Ovary (tissue), 9 donors: ENCODE results near the gene TAB2. TPM values are rescaled to one million over a fixed set of nuclear protein-coding genes. Genes with fewer than 3 reads are reported as not detected.

Experiments used
- DNase-seq, 5 donors: peaks; one replicate each; pipeline ENCODE4 v3.0.0-alpha.2; 2019 to 2020
- H3K27ac ChIP-seq, 2 donors: fragments of 200-600 bp; one replicate each; pipeline versions ENCODE4 v1.5.1 to v1.8.0; 2019 to 2022
- H3K27me3 ChIP-seq: fragments of 200-600 bp; one replicate; pipeline ENCODE4 v1.8.0; 2022
- H3K36me3 ChIP-seq: fragments of 200-600 bp; sonication (generic); one replicate; pipeline ENCODE4 v1.5.1; 2019
- H3K4me1 ChIP-seq: one replicate; pipeline ENCODE4 v1.8.1; 2013; ENCODE audit warnings: mild to moderate bottlenecking, moderate library complexity; ENCODE audit not compliant: insufficient read depth
- H3K4me3 ChIP-seq: fragments of 200-600 bp; sonication (generic); one replicate; pipeline ENCODE4 v1.5.1; 2017
- H3K9me3 ChIP-seq, 2 donors: fragments of 200-600 bp in 1 of 2; sonication (generic) in 1 of 2; one replicate each; pipeline versions ENCODE4 v1.5.1 to v1.8.1; 2013 to 2019; ENCODE audit warnings: mild to moderate bottlenecking in 1 of 2, moderate library complexity in 1 of 2
- CTCF ChIP-seq, 3 donors: fragments of 450-650 bp in 2 of 3; fragments of 200-600 bp in 1 of 3; IDR thresholded peaks; one replicate each; pipeline versions ENCODE4 v1.5.1 to v1.8.0; 2016 to 2022; ENCODE audit warnings: antibody characterized with exemption in 3 of 3, mild to moderate bottlenecking in 1 of 3
- EP300 ChIP-seq: sonication (generic); formaldehyde crosslinking; IDR thresholded peaks from one replicate; pipeline ENCODE4 v1.6.1; 2017; ENCODE audit warnings: antibody characterized with exemption
- POLR2A ChIP-seq: fragments of 450-650 bp; IDR thresholded peaks from one replicate; pipeline ENCODE4 v1.6.1; 2017; ENCODE audit warnings: antibody characterized with exemption, mild to moderate bottlenecking, moderate library complexity
- WGBS, 3 donors: extraction: QIAGEN DNeasy Blood & Tissue Kit in 1 of 3; methylation state at CpG; one replicate each; pipeline versions ENCODE4 v1.1.5 to v1.1.7; 2013 to 2017; 5-methylcytosine and 5-hydroxymethylcytosine counted together
- intact Hi-C, 4 donors: fragments of 100-400 bp; cut with DNase I; formaldehyde crosslinking; loops; one replicate each; pipeline versions ENCODE4 v1.11.0 to v1.15.1; 2022 to 2023
- polyA plus RNA-seq, 2 donors: library from polyadenylated mRNA; stranded (reverse); fragments of 200-250 nt in 1 of 2; fragments of 350-450 nt in 1 of 2; fragmentation: Illumina TruSeq in 1 of 2; extraction: RNeasy Lipid Tissue Mini Kit (QIAGEN cat#74804) in 1 of 2; gene quantifications; one replicate each; pipeline ENCODE4 v1.2.3, GENCODE V29; 2013 to 2014
- total RNA-seq, 7 donors: library from RNA; depleted of rRNA in 2 of 7; stranded (reverse); fragments of >200 nt in 2 of 7; fragmentation: NEBNext Ultra II Directional in 3 of 7; extraction: Animal tissue kit (Norgen Biotek cat#: 25700) in 3 of 7; gene quantifications; one replicate each; pipeline versions ENCODE4 v1.1.0 to v1.2.4, GENCODE V29; 2016 to 2023
- donor health status: DM: no; HTN: no; CAD: no; lungs with moderate emphysema.
- donor health status: DM: no; HTN: no; CAD: no.
- donor health status: Bipolar disorder and iron deficiency.
- donor health status: DM: yes; HTN: yes; CAD: no.
- donor health status: DM: no; HTN: no; CAD: no.
- donor health status: DM: yes; HTN: yes; CAD: no.

Gene TAB2
- total and polyA plus RNA-seq, 9 donors = 39.6 to 75.9 (median 62.6) TPM

DNA sequence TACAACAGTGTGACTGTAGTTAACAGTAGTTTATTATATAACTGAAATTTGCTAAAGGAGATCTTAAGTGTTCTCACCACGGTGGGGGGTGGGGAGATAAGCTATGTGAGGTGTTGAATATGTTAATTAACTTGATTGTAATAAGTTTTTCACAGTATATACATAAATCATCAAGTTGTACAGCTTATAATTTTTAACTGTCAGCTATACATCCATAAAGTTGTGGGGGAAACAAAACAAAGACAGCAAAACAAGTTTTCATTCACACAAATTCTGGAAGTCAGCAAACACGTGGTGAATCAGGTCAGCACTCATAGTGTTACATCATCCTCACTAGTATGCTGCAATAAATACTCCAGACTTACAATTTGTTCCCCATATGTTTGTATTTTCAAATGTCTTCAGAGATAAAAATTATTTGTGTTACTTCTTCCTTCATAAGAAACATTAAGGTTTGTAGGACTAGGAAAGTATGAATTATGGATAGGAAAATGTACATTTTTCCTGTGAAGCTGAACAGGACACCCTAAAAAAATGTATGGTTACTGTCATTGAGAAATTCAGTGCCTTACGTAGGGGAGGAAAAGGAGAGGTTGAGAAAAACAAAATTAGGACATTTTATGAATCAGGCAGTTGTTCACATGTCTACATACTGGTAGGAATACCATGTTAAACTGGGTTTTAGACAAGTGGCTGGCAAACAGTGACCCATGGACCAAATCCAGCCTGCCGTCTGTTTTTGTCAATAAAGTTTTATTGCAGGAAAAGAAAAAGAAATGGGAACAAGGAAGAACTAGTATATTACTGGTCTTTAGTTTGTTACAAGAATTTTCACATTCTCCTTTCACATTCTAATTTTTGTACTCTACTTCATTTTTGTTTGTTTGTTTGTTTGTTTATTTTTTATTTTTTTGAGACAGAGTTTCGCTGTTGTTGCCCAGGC lies 88.6 kb downstream of the TAB2 start:
- TF ChIP-seq POLR2A (no peak), CTCF (IDR thresholded peaks at IDR 0.05) (no peak), EP300 (no peak)
- H3K4me3 ChIP-seq = no peak overlapping the region
- 83 to 87% (median 86%) methylated on average over 5 of the region's 5 CpGs for WGBS, 3 donors
- DNase-seq = no peak
- H3K27ac ChIP-seq = no peak overlapping the region
- H3K4me1 ChIP-seq = no peaks in the 10 kb centered on the region
- H3K9me3 ChIP-seq = no peaks in the 10 kb centered on the region
- intact Hi-C loops = no loop called here
- no peaks in the 10 kb centered on the region for H3K27me3 ChIP-seq
- no peaks in the 10 kb centered on the region for H3K36me3 ChIP-seq

GRCh38 chr6:149409617-149410016 lies 92.1 kb downstream of the TAB2 start:
- Histone ChIP-seq H3K4me1 (no peaks in the 10 kb centered on the region), H3K9me3 (no peaks in the 10 kb centered on the region), H3K4me3 (no peak overlapping the region), H3K36me3 (no peaks in the 10 kb centered on the region), H3K27me3 (no peaks in the 10 kb centered on the region), H3K27ac (no peak overlapping the region)
- no peak for DNase-seq
- intact Hi-C loops = no loop called here
- 91 to 96% (median 94%) methylated on average over 3 of the region's 3 CpGs for WGBS, 3 donors
- TF ChIP-seq CTCF (IDR thresholded peaks at IDR 0.05) (no peak), EP300 (no peak)

GRCh38 chr6:149410557-149410956 lies 93.0 kb downstream of the TAB2 start:
- no peaks in the 10 kb centered on the region for H3K4me1 ChIP-seq
- no peaks in the 10 kb centered on the region for H3K9me3 ChIP-seq
- no peaks in the 10 kb centered on the region for H3K36me3 ChIP-seq
- DNase-seq = no peak
- no peak overlapping the region for H3K27ac ChIP-seq
- TF ChIP-seq EP300 (no peak), POLR2A (no peak), CTCF (IDR thresholded peaks at IDR 0.05) (no peak)
- H3K4me3 ChIP-seq = no peak overlapping the region
- intact Hi-C loops = no loop called here
- no peaks in the 10 kb centered on the region for H3K27me3 ChIP-seq

- DNase-seq = no peak
- H3K27ac ChIP-seq = no peak overlapping the region
- TF ChIP-seq POLR2A (no peak), EP300 (no peak), CTCF (IDR thresholded peaks at IDR 0.05) (no peak)
- intact Hi-C loops = no loop called here
- H3K4me3 ChIP-seq = no peak overlapping the region
- WGBS, 3 donors = 81 to 92% (median 81%) methylated on average over 4 of the region's 4 CpGs
- no peaks in the 10 kb centered on the region for H3K4me1 ChIP-seq
- no peaks in the 10 kb centered on the region for H3K9me3 ChIP-seq
- no peaks in the 10 kb centered on the region for H3K36me3 ChIP-seq
- H3K27me3 ChIP-seq = no peaks in the 10 kb centered on the region
These were observed 96.5 kb downstream of the TAB2 start for GRCh38 chr6:149414009-149414408.
